AML-193 (cell line): ENCODE measurements around the gene TEX13B.

Experiments
- DNase-seq, 2 experiments: peaks; one replicate each; lab custom pipeline; 2025; lab: John Stamatoyannopoulos, UW

TEX13B gene

DNA sequence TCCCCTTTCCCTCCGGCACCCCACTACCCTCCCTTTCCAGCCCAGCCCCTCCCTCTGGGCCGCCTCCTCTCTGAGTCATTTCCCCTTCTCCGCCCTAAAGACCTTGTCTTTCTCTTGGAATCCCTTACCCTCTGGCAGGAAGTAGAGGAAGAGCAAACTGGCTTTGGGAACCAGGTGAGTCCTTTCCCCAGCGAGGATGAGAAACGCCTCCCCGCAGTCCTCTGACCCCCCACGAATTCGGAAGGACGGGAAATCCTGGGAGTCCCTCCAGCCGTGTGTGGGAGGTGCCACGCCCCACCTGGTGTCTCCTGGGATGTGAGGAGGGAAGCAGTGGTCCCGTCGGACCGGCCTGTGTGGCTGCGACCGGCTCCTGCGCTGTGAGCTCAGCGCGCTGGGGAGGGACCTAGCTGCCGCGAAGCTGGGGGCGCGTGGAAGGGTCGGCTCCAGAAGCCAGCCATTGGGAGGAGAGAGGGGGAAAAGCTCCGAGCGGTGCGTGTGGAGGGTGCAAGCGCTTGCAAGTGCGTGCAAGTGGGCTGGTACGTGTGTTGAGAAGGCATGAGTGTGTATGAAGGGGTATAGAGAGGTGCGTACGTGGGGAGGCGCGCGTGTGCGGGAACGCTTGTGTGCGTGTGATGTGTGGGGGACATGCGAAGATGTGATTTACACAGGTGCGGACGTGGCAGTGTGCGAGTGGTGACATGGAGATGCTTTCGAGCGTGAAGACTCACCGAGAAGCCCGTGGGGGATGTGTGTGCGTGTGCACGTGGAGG, 46.3 kb downstream of the TEX13B start:
- no peak for DNase-seq

- DNase-seq: no peak
Measured at GRCh38 chrX:107935200-107935599, 47.0 kb downstream of the TEX13B start.

DNA sequence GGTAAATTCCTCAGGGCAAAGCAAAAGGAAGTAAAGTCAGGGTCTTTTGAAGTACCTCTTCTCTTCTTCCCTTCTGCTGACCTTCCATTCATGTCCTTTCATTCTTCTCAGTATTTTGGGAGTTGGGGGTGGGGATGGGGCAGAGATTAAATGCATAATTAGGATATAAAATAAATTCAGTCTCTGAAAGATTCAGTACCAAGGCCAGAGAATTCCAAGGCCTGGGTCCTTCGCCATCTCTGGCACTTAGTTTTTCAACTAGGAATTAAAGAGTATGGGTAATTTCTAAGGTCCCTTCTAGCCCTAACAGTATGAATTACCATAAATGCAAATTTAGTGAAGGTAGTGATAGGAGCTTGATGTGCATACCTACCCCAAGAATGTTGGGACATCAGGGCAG, 47.9 kb downstream of the TEX13B start:
- no peak for DNase-seq
